Fibroblast of peridontal ligament (primary cell): ENCODE results near the gene GPR183.
A peak's percentile ranks its signal among the peaks of the same experiment; 100 is the strongest.

Source experiments
- DNase-seq: peaks from one replicate; pipeline ENCODE4 v3.0.0-alpha.2; 2010; ENCODE audit errors: extremely low read depth

GPR183 gene

DNA sequence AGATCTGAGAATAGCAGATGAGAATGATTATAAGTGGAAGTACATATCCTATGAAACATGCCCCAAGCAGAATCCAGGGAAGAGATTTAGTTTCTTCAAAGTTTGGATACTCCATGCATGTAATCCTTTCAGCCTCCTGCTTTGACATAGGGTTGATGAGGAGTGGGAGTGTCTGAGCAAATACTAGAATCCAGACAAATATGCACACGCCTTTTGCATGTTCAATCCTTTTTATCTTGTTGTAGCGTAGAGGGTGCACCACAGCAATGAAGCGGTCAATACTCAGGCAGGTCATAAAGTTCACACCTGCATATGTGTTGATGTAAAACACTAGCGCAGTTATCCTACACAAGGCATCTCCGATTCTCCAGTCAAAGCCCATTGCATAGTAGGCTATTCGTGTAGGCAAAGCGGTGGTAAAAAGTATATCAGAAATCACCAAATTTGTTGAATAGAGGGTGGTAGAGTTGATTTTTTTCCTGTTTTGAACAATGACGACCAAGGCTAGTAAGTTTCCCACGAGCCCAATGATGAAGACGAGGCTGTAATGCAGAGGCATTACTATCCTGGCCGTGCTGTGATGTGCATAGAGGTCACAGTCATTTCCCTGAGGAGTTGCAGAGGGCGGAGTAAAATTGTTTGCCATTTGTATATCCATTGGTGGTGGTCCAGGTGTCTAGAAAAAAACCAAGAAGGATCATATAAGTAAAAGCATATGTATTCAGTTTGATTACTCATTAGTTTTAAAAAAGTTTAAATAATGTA, 11.5 kb downstream of the GPR183 start:
- peak; percentile 35 for DNase-seq

DNA sequence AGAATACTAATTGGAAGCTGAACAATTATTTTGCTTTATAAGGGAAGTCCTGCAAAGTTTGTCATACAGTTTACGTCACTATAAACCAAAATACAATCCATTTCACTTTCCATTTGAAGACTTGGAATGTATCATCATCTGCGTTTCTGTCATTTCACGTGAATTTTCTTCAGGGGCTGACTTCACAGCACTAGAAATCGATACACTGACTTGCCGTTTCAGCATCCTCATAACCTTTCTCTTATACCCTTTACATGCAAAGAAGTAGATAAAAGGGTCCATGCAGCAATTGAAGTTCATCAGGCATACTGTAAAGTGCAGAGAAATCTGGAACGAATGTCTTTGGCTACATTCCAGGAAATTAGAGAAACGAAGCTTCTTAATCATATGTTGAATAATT, 12.2 kb downstream of the GPR183 start:
- DNase-seq = no peak

DNA sequence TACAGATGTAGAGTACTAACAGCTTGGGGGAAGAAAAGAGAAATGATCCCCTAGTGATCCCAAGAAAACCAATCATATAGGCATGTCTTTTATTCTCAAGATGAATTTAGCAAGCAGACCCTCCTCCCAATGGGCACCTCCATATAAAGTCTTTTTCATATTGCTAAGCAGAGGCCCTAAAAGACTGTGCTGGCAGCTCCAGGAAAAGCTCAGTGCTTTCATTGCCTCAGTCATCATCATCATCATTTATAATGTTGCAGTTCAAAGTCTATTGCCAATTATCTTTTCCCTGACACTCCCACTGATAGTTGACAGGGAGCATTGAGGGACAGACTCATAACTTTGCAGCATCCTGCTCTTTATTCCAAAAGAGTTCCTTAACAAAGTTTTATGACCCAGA, 13.0 kb downstream of the GPR183 start:
- no peak for DNase-seq

DNA sequence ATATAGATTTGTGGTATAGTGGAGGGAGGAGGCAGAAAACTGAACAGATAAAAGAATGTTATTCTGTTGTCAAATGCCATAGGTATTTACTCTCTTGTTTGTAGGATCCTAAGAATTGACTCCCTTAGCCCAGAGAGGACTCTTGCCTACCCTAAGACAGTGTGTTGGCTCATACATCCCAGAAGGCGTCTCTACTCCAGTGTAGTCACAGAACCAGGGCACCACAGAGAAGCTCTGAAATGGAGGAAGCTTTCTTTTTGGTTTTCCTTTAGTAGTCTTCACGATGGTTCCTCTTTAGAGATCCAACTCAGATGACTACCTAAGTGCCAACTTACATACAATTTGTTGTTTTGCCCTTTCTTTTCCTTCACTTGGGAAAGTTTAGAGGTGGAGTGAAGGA, 14.0 kb downstream of the GPR183 start:
- no peak for DNase-seq

DNA sequence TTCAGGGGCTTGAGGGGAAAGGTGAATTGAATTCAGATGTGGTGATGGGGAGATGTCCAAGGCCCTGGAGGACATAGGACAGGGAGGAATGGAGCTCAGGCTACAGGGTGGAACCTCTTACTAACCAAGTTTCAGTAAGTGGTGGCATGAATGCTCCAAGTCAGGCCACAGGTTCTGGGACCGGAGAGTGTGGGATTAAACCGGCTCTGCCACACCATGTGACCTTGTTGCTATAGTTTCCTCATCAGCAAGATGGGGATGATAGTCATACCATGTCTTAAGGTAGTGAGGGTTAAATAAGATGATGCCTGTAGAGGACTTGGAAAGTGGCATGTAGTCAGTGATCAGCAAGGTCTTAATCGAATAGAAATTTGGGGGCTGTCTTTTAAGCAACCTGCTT, 16.3 kb downstream of the GPR183 start:
- no peak for DNase-seq

DNA sequence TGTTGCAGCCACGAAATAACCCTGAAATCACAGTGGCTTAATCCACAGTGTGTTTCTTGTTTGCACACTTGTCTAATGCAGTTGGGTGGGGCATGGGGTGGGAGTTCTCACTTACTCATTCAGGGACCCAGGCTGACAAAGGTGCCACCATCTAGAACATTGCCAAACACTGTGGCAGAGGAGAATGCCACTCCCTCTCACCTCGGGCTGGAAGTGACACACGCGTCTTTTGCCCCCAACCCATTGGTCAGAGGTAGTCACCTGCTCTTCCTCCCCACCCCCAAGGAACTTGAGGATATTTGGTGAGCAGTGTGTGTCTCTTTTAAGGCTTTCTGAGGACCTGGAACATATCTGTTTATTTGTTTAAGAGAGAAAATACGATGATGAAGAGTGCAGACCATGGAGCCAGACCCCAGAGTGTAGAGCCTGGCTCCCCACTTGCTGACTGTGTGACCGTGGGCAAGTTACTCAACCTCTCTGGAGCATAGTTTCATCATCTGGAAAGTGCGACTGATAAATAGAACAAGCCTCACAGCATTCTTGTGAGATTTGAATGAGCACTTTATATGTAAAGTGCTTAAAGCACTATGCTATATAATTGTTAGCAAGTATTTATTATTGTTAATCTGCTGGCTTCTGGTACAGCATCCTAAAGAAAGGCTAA, 17.4 kb downstream of the GPR183 start:
- DNase-seq = no peak

DNA sequence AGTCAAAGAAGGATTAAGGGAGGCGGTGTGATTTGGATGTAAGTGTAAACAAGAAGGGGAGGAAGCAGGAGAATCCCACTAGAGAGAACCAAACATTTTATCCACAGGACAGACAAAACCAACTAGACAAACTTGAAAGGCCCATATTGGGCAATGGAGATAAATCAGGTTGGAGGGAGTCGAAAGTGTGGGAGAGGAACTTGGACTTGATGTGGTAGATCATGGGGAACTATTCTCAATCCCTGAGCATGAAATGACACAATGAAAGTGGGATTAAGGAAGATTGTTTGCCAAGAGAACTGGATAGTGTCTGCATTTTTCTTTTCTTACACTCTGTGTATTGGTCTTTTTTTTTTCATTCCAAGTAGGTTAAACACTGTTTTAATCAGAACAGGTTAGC, 17.9 kb downstream of the GPR183 start:
- DNase-seq = no peak

DNA sequence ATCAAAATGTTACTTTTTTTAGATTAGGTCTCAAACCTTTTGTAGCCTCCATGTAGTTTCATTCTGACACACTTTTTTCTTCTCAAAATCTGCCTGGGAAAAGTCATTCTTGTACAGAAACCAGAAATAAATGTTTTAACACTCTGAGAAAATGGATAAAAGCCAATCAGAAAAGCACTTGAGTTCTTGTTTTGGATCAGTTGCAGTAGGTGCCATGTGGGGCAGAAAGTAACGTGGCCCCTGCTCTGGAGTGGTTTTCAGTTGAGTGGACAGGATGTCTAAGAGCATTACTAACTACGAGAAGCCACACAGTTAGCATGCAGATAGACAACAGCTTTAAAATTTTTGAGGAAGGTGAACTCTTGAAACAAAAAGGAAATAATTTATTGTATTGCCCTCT, 19.1 kb downstream of the GPR183 start:
- DNase-seq = no peak

DNA sequence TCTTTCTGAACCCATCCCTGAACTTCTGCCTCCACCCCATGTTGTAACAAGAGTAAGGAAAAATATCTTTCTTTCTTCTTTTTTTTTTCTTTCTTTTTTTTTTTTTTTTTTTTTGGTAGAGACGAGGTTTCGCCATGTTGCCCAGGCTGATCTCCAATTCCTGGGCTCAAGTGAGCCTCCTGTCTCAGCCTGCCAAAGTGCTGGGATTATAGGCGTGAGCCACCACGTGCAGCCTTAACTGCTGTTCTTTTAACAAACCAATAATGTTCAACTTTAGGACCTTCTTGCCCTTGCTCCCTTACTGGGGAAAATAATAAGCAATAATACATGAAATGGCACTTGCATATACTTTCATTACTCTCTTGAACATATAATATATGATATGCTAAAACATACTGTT, 19.6 kb downstream of the GPR183 start:
- no peak for DNase-seq

DNA sequence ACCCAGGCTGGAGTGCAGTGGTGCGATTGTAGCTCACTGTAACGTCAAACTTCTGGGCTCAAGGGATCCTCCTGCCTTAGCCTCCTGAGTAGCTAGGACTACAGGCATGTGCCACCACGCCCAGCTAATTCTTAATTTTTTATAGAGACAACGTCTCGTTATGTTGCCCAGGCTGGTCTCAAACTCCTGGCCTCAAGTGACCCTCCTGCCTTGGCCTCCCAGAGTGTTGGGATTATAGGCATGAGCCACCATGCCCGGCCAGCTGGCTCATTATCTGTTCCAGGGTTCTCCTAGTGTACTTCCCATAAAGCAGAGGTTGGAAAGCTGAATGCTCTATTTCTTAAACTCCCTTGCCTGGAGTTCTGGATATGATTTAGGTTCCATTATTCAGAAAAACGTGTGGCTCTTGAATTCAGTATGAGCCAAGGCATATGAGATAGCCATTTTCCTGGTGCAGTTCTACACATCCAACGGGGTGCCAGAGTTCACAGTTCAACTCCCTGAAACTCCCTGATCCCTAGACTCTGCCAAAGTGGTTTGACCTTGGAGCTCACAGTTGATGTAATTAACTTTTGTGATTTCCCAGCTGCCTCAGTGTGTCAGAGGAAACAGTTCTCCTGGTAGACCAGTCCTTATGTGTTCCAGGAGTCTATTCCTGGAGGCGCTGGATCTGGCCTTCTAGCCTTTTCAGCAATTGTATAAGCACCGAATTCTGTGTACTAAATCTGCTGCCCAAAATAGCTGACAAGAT, 21.6 kb downstream of the GPR183 start:
- no peak for DNase-seq

DNA sequence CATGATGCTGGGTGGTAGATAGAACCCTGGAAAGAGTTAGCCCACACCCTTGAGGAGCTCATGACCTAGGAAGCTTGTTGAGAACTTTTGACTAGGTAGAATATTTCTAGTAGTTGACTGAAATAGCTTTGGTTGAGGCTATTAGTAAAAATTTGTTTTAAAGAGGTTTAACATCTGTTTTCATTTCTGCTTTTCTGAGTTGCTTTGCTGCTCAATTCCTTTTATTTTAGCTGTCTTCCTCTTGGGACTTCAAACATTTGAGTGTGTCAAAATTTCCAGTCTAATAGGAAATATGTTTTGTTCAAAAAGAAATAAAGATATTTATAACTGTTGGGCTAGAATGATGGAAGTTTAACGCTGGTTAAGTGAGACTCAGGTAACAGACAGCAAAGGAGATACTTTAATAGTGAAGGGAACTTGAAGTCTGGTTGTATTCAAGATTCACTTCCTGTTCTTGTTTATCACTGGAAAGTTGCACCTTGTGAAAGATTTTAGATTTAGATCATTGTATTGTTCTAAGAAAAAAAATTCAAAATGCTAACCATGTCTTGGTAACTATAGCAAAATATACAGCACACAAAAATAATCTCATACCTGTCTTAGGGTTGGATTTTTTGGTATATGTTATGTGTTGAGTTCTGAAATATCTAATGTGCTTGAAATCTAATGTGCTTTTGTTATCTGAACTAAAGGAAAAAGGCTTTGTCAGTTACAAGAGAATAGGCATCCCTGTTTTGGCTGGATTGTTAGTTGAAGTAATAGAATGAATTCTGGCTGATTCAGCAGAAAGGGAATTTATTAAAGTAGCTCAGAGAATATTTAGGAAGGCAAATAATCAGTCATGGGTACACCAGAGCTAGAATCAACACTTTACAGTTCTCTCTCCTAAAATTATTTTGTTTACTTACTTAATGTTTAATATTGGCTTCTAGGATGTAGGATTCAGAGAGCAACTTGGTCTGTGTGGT, 24.7 kb downstream of the GPR183 start:
- DNase-seq = peak; percentile 77

DNA sequence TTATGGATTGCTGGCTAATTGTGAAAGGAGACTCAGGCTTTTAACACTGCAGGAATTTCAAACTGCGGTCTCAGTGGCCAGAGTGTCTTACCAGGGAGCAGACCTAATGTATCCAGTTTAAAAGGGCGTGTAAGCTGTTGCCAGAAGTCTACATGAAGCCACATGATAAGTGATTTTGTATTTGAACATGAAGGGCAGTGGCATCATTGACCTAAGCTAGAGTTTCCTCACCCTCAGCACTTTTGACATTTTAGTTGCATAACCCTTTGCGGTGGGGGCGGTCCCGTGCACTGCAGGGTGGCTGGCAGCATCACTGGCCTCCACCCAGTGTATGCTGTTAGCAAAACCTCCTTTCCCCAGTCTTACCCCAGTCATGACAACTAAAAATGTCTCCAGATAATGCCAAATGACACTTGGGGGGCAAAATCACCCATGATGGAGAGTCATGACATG, 25.4 kb downstream of the GPR183 start:
- peak; percentile 37 for DNase-seq

DNA sequence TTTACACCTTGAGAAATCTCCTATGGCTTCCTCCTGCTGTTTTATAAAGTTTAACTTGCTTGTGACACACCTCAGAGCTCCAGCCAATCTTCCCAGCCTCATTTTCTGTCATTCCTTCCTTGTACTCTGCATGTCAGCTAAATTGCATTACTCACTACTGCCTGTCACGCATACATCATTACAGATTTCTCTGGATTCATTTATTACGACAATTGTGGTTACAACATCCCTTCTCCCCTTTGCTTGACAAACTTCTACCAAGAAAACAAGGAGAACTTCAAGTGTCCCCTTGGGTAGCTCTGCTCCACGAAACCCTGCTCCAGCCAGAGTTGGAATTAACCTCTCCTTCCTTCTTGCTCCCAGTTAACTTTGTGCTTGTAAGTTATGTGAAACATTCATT, 27.0 kb downstream of the GPR183 start:
- DNase-seq = peak; percentile 73

DNA sequence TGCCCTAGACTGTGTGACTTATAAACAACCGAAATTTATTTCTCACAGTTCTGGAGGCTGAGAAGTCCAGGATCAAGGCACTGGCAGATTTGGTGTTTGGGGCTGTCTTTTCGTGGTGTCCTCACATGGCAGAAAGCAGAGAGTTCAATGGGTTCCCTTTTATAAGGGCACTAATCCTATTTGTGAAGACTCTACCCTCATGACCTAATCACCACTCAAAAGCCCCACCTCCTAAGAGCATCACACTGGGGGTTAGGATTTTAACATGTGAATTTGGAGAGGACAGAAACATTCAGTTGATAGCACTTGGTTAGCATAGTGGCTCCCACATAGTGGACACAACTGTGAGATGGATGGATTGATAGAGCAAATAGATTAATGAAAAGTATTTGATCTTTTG, 27.6 kb downstream of the GPR183 start:
- DNase-seq = no peak

DNA sequence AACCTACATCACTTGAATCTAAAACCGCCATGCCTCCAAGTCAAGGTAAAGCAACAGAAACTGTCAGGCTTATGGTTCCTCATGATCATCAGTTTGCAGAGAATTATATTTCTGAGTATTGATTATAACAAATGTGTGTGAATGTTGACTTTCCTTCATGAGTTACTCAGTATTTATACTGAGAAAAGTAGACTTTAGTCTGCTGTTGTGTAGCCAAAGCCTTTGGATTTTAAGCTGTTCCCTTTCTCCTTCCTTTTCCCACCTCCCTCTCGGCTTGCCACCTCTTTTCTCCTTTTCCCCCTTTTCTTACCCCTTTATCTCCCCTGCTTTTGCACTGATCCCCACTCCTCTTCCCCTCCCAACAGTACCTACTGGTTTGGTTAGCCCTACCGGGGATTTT, 28.4 kb downstream of the GPR183 start:
- no peak for DNase-seq

DNA sequence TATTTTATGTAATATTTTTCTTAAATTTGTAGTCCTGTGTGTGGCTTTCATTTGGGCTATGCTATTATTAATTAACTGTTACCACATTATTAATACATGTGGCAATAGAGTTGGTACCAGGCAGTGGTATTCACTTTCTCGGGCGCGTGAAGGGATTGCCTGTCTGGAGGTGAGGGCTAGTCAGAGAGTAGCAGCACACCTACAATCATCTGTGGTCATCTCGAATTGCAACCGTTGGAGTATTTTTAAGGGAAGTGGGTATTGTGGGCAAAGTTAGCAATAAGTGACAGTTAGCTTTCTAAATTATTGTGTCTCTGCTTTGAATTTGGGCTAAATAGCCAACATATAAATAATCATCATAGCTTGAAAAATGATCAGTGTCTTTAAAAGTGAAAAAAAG, 29.0 kb downstream of the GPR183 start:
- DNase-seq = no peak

DNA sequence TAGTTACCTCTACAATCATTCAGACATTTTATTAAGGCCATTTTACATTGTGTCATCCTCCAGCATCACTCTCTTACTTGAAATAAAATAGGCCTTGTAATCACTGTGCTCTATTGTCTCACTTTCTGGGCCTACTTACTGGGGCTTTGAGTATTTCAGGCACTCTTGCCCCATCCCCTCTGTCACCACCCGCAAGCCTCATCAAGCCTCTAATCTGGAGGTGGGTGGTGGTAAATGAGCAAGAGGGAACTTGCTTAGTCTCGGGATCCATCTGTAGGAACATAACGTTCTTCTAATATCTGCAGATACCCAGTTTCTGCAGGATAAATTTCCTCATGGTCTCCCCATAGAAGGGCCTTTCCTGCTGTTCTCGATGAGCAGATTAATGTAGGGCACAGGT, 29.6 kb downstream of the GPR183 start:
- no peak for DNase-seq

DNA sequence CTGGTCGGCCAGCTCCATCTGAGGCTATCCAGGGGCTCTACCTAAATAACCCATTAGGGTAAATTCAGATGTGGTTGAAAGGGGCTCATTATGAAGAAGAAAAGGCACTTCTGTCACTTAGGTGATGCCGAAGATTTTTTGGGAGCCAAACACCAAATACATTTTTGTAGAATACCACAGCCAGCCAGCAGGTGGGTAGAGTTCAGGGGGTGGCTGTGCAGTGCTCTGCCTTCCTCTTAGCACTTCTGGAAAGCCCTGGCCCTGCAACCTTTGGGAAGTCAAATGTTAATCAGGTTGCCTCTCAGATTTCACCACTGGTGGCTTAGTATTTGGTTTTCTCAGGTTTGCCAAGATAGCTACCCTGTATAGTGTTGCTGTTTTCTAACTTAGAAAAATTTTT, 30.5 kb downstream of the GPR183 start:
- no peak for DNase-seq

DNA sequence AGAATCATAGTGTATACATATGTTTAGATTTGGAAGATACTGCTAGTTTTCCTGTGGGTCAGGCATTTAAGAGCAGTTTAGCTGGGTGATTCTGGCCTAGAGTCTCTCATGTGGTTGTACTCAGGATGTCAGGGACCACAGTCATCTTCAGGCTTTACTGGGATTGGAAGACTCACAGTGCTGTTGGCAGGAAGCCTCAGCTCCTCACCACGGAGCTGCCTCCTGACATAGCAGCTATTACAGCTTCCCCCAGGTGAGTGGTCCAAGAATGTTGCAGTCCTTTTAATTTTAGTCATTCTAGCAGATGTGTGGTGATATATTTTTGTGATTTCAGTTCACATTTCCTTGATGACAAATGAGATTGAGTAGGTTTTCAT, 32.1 kb downstream of the GPR183 start:
- DNase-seq = peak; percentile 56

DNA sequence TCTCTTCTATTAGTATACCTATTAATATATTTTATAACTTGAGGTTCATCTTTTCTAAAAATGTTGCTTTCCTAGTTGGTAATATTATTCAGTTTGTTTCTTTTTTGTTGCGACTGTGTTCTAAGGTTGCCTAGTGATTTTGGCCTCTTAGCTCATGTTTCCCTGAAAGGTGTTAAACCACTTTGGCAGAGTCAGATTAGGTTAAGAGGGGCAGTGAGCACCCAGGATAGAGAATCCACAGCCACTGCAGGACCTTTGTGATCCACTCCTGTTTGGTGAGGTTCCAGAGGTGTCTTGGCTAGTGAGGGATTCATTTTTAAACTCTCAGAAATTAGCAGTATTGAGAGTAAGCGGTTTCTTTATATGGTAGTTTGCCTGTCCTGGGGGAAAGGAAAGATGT, 34.1 kb downstream of the GPR183 start:
- no peak for DNase-seq

DNA sequence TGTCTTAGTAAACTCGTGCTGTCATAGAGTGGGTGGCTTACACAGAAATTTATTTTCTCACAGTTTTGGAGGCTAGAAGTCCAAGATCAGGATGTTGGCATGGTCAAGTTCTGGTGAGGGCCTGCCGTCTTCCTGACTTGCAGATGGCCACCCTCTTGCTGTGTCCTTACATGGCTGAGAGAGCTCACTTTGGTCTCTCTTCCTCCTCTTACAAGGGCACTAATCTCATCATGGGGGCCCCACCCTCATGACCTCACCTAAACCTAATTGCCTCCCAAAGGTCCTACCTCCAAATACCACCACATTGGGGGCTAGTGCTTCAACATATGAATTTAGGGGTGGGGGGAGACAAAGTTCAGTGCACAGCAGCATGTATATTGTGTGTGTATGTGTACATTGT, 34.7 kb downstream of the GPR183 start:
- no peak for DNase-seq

DNA sequence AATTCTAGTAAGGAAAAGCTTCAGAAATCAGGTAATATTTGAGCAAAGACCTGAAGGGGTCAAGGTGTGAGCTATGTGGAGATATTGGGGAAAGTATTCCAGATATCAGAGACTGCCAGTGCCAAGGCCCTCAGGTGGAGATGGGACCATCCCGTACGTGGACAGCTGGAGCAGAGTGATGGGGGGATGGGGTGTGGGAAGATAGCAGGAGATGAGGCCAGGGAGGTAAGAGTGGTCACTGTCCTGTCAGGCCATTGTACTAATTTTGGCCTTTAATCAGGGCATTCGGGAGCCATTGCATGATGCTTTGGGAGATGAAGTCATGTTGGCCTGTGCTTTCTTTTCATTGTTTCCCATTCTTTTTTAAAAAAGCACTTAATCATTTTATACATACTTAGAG, 36.0 kb downstream of the GPR183 start:
- DNase-seq = no peak
